Measurements from ENCODE around the gene NIPSNAP2. TPM values are rescaled to one million over a fixed set of nuclear protein-coding genes. Genes with fewer than 3 reads are reported as not detected.

Gene NIPSNAP2
- total RNA-seq, 4 donors from 2014 or later: 64.2 to 113 (median 97.3) TPM

Other genes starting within 250 kb of the NIPSNAP2 start
- not detected for gene SEPTIN14, start 101.8 kb upstream of the NIPSNAP2 start, total RNA-seq
- gene ZNF713, start 77.1 kb upstream of the NIPSNAP2 start, total RNA-seq: 1 to 10 TPM; 2.6 to 4.4 (median 3.1) TPM
- gene MRPS17, start 12.7 kb upstream of the NIPSNAP2 start, total RNA-seq: 10 to 100 TPM; 10.1 to 19.7 (median 13.7) TPM
- 10 to 100 TPM in 1 of 4 donors, 1 to 10 TPM in 3; 6.9 to 13.5 (median 8.6) TPM for gene PSPH, start 86.9 kb downstream of the NIPSNAP2 start, total RNA-seq
- gene CCT6A, start 87.2 kb downstream of the NIPSNAP2 start, total RNA-seq: 100 to 1,000 TPM in 2 of 4 donors, 10 to 100 TPM in 2; 88.3 to 138 (median 116) TPM
- 100 to 1,000 TPM in 1 of 4 donors, 10 to 100 TPM in 3; 84.2 to 117 (median 88.6) TPM for gene SUMF2, start 99.7 kb downstream of the NIPSNAP2 start, total RNA-seq
- 1 to 10 TPM in 2 of 4 donors, not detected in 2; 1.9 to 2.1 TPM for gene PHKG1, start 128.4 kb downstream of the NIPSNAP2 start, total RNA-seq
- gene CHCHD2, start 141.9 kb downstream of the NIPSNAP2 start, total RNA-seq: 100 to 1,000 TPM; 221 to 414 (median 339) TPM
- under 1 TPM in 1 of 4 donors, not detected in 3; 0.77 TPM for gene NUPR2, start 151.8 kb downstream of the NIPSNAP2 start, total RNA-seq

Measured in gastroesophageal sphincter (tissue), 4 donors.